Thyroid gland (tissue), 4 donors: ENCODE results near the gene CHDH. TPM values are rescaled to one million over a fixed set of nuclear protein-coding genes. Genes with fewer than 3 reads are reported as not detected.

Experiments
- DNase-seq, 2 donors: peaks; one replicate each; pipeline ENCODE4 v3.0.0-alpha.2; 2019
- H3K27ac ChIP-seq, 3 donors: fragments of 200-600 bp; sonication (generic); 1 replicate in 2 of 3; 2 replicates in 1 of 3; pipeline ENCODE4 v1.5.1; 2016 to 2019; ENCODE audit warnings: mild to moderate bottlenecking in 1 of 3, moderate library complexity in 1 of 3
- H3K27me3 ChIP-seq: fragments of 200-600 bp; sonication (generic); one replicate; pipeline ENCODE4 v1.5.1; 2019
- H3K36me3 ChIP-seq, 2 donors: fragments of 200-600 bp; sonication (generic); one replicate each; pipeline ENCODE4 v1.5.1; 2016 to 2019
- H3K4me1 ChIP-seq, 2 donors: fragments of 200-600 bp; sonication (generic); one replicate each; pipeline ENCODE4 v1.5.1; 2017 to 2019
- H3K4me3 ChIP-seq, 3 donors: fragments of 200-600 bp; sonication (generic); replicated peaks in 1 of 3; 1 replicate in 2 of 3; 2 replicates in 1 of 3; pipeline ENCODE4 v1.5.1; 2016; ENCODE audit warnings: mild to moderate bottlenecking in 1 of 3
- H3K9me3 ChIP-seq: fragments of 200-600 bp; sonication (generic); one replicate; pipeline ENCODE4 v1.5.1; 2017
- POLR2A ChIP-seq, 2 donors: fragments of 450-650 bp; IDR thresholded peaks; one replicate each; pipeline ENCODE4 v1.6.1; 2017; ENCODE audit warnings: antibody characterized with exemption in 2 of 2, mild to moderate bottlenecking in 2 of 2, moderate library complexity in 1 of 2
- WGBS, 2 donors: methylation state at CpG; one replicate each; pipeline ENCODE4 v1.1.5; 2017; 5-methylcytosine and 5-hydroxymethylcytosine counted together
- intact Hi-C: fragments of 100-400 bp; cut with DNase I; formaldehyde crosslinking; loops from one replicate; pipeline ENCODE4 v1.15.1; 2023
- total RNA-seq, 4 donors: library from RNA; depleted of rRNA; stranded (reverse); fragments of >200 nt; gene quantifications; one replicate each; pipeline ENCODE4 v1.2.3, GENCODE V29; 2016
- TF ChIP-seq, protein P1 (sequence below), 6 experiments: fragments of 200-600 bp in 3 of 6; fragments of 450-650 bp in 3 of 6; sonication (generic) in 3 of 6; IDR thresholded peaks; one replicate each; pipeline ENCODE4 v1.5.1; 2016 to 2019; ENCODE audit warnings: antibody characterized with exemption in 6 of 6, mild to moderate bottlenecking in 2 of 6, inconsistent platforms in 1 of 6, moderate library complexity in 1 of 6

Gene CHDH
- total RNA-seq, 4 donors from 2014 or later: 4.7 to 26.9 (median 11.1) TPM

DNA sequence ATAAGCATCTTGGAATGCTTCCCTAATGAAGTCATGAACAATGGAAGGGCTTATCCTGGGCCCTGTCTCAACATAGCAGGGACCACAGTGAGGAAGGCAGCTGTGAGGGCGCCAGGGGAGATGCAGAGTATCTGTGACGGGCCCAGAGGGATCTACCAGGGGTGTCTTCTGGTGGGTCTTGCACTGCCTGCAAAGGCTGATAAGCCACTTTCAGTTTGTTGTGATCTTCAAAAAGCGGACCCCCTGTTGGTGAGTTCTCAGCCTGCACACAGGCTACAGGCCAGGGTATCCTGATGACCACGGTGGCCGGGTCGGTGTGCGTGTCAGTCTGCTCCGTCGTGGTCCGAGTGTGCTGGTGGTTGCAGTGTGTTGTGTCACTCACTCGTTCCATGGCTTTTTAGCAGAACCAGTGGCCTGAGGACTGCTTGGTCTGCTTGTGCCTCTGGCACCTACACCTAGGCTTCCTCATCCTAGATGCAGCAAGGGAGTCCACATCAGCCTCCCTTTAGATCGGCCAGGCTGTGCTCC is 46.8 kb downstream of the CHDH start:
- H3K27ac ChIP-seq: no peak overlapping the region
- 96 to 100% methylated on average over 5 to 9 of the region's 12 CpGs for WGBS, 2 donors
- H3K36me3 ChIP-seq: no peaks in the 10 kb centered on the region
- DNase-seq: no peak
- H3K27me3 ChIP-seq: no peaks in the 10 kb centered on the region
- TF ChIP-seq, protein P1, sequence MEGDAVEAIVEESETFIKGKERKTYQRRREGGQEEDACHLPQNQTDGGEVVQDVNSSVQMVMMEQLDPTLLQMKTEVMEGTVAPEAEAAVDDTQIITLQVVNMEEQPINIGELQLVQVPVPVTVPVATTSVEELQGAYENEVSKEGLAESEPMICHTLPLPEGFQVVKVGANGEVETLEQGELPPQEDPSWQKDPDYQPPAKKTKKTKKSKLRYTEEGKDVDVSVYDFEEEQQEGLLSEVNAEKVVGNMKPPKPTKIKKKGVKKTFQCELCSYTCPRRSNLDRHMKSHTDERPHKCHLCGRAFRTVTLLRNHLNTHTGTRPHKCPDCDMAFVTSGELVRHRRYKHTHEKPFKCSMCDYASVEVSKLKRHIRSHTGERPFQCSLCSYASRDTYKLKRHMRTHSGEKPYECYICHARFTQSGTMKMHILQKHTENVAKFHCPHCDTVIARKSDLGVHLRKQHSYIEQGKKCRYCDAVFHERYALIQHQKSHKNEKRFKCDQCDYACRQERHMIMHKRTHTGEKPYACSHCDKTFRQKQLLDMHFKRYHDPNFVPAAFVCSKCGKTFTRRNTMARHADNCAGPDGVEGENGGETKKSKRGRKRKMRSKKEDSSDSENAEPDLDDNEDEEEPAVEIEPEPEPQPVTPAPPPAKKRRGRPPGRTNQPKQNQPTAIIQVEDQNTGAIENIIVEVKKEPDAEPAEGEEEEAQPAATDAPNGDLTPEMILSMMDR (IDR thresholded peaks at IDR 0.05): no peak
- no peak for TF ChIP-seq POLR2A (IDR thresholded peaks at IDR 0.05)
- H3K4me3 ChIP-seq: no peak overlapping the region
- no peaks in the 10 kb centered on the region for H3K9me3 ChIP-seq
- intact Hi-C loops: no loop called here
- H3K4me1 ChIP-seq: peaks cover 6 to 9% of the 10 kb centered on the region in 2 donors

DNA sequence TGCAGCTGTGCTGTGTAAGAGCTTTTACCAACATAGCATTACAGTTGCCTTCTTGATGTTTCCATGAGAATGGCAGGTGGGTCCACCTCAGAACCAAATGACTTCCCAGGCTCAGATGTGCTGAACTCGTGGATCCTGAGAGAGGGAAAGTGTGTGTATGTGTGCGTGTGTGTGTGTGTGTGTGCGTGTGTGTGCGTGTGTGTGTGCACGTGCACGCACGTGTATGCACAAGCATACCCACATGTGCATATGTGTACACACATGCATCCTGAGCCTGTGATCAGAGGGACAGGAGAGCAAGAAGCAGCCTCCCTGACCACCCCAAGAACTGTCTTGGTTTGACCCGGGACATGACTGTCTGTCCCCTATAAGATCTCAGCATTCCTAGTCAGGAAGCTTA is 48.1 kb downstream of the CHDH start:
- intact Hi-C loops: no loop called here
- Histone ChIP-seq H3K36me3 (no peaks in the 10 kb centered on the region), H3K4me3 (no peak overlapping the region), H3K27ac (no peak overlapping the region), H3K27me3 (no peaks in the 10 kb centered on the region), H3K9me3 (no peaks in the 10 kb centered on the region), H3K4me1 (no peaks in the 10 kb centered on the region)
- WGBS, 2 donors: 90 to 97% methylated on average over 8 of the region's 8 CpGs
- no peak for TF ChIP-seq POLR2A (IDR thresholded peaks at IDR 0.05)
- TF ChIP-seq, protein P1 (IDR thresholded peaks at IDR 0.05): no peak
- DNase-seq: no peak

DNA sequence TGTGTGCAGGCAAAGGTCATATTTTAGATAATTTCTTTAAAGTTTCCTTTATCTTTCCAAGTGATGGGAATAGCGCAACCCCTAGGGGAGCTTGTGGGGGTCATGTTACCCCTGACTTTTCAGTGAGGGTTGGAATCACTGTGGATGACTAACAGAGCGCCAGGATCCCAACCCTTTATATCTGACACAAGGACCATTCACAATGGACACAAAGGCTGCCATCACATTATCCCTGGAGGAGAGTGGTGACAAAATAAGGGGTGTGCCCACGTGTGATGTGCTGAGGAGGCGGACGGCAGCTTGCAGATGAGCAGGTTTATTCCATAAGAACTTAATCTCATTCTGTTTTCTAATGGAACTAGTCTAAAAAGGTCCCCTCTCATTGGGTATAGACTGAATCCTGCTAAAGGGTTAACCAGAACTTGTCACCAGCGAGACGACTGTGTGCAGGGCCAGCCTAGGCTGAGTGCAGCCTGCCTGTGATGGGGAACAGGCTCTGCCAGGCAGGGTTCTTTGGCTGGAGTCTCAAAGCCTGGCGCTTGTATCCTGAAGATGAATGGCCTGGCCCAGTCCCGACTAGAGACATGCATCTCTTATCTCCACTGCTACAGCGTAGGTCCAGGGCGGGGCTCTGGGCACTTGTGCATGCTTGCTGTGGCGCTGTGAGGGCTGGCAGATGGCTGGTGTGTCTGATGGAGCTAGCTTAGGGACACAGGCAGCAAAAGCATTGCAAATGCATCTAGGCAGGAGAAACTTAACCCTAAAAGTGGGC is 50.2 kb downstream of the CHDH start:
- no peaks in the 10 kb centered on the region for H3K9me3 ChIP-seq
- no peak overlapping the region for H3K27ac ChIP-seq
- TF ChIP-seq, protein P1 (IDR thresholded peaks at IDR 0.05): no peak
- no peak for TF ChIP-seq POLR2A (IDR thresholded peaks at IDR 0.05)
- WGBS, 2 donors: 55 to 68% methylated on average over 8 to 12 of the region's 12 CpGs
- intact Hi-C loops: no loop called here
- no peaks in the 10 kb centered on the region for H3K36me3 ChIP-seq
- H3K4me3 ChIP-seq: no peak overlapping the region
- peak; percentile 44 to 47 for DNase-seq
- H3K4me1 ChIP-seq: no peaks in the 10 kb centered on the region
- no peaks in the 10 kb centered on the region for H3K27me3 ChIP-seq

DNA sequence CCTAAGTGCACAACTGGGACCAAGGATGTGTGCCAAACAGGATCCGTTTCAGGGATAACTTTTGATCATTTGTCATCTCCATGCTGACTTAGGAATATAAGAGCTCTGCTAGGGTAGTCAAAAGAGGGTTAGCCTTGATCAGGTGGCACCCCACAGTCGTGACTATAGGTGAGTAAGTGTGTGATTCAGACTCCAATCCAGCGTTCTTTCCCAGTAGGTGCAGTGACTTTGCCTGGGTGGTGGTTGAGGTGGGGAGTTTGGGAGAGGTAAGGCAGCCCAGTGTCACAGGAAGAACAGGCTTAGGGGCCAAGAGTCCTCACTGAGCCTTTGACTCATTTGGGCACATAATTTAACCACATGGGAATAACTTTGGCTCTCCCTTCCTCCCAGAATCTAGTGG is 51.0 kb downstream of the CHDH start:
- 51 to 63% methylated on average over 3 of the region's 3 CpGs for WGBS, 2 donors
- Histone ChIP-seq H3K4me1 (no peaks in the 10 kb centered on the region), H3K4me3 (no peak overlapping the region), H3K9me3 (no peaks in the 10 kb centered on the region), H3K27me3 (no peaks in the 10 kb centered on the region), H3K27ac (no peak overlapping the region), H3K36me3 (no peaks in the 10 kb centered on the region)
- intact Hi-C loops: no loop called here
- no peak for DNase-seq
- TF ChIP-seq, protein P1 (IDR thresholded peaks at IDR 0.05): no peak
- TF ChIP-seq POLR2A (IDR thresholded peaks at IDR 0.05): no peak

DNA sequence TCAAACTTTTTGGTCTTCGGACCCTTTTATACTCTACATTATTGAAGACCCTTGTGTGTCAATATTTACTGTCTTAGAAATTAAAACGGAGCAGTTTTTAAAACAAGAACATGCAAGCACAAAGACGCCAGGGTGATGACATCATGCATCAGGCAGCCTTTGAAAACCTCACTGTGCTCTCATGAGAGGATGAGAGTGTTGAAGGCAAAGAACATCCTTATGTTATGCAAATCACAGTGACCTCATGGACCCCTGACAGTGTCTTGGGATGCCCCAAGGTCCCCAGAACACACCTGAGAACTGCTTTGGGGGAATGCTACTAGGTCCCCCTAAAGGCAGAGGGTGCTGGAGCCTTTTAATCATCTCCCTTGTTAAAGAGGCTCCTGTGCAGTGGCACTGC is 51.6 kb downstream of the CHDH start:
- DNase-seq: no peak
- intact Hi-C loops: no loop called here
- Histone ChIP-seq H3K27me3 (no peaks in the 10 kb centered on the region), H3K4me3 (no peak overlapping the region), H3K9me3 (no peaks in the 10 kb centered on the region), H3K27ac (no peak overlapping the region), H3K36me3 (no peaks in the 10 kb centered on the region), H3K4me1 (no peaks in the 10 kb centered on the region)
- WGBS, 2 donors: 77 to 83% methylated on average over 3 of the region's 3 CpGs
- TF ChIP-seq, protein P1 (IDR thresholded peaks at IDR 0.05): no peak
